Measurements from ENCODE around the gene GCNT2.

DNA sequence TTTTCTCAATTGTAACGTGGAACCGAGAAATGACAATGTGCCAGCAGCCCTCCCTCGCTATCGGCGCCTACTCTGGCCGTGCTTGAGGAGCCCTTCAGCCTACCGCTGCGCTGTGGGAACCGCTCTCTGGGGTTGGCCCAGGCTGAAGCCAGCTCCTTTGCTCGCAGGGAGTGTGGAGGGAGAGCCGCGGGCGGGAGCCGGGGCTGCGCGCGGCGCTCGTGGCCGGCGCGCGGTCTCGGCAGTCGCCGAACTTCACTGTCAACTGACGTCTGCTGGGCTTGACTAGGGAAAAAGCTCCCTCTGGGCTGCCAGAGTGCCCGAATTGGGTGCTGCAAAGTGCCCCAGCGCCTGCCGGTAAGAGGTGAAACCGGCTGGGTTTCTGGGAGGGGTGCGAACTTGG, 29.7 kb upstream of the GCNT2 start:
- TF ChIP-seq EZH2 (IDR thresholded peaks at IDR 0.05) (no peak), POLR2AphosphoS5 (IDR thresholded peaks at IDR 0.05; ENCODE audit: borderline replicate concordance, low read depth, low read length) (no peak)
